ENCODE results near the gene TOGARAM2.

The TOGARAM2 gene

GRCh38 chr2:28981016-28981441 is at the start of gene TOGARAM2:
TSS of gene TOGARAM2 (plus strand) at chr2:28981298. CDS start at chr2:28994835, 13,537 bp downstream.
- no peak for DNase-seq (ENCODE audit: low read depth in 2 of 3, low spot score in 1 of 3)

- DNase-seq (ENCODE audit: low read depth in 2 of 3, low spot score in 1 of 3) = no peak
These were observed 46.3 kb upstream of the TOGARAM2 start for GRCh38 chr2:28934769-28935168.

- no peak for DNase-seq (ENCODE audit: low read depth in 2 of 3, low spot score in 1 of 3)
These were observed 40.1 kb upstream of the TOGARAM2 start for GRCh38 chr2:28941008-28941407.

DNA sequence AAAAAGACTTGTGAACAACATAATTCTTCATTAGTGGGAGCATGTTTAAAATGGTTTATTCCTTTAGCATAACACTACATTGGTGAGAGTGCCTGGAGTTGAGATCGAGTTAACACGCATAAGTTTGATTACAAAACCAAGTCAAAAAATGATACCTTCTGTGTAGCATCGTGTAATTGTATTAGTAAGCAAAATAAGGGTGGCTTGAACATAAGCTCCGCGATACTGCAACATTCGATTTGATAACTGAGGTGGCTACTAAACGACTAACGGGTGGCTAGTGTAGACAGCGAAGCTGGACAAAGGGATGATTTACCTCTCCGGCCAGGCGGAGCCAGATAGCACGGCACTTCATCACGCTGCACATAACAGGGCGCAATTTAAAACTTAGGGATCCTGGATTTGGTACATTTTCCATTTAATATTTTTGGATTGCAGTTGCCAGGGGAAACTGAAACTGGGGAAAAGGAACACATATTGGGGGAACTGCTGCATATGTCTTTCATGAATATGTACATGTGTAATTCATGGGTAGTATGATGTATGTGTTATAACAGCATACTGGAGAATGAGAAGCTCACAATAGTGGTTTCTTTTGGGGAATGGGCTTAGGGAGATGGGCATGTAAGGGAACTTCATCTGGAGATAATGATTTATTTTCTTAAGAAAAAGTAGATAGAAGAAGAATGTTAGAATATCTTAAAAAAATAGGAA is 36.4 kb upstream of the TOGARAM2 start:
- DNase-seq (ENCODE audit: low read depth in 2 of 3, low spot score in 1 of 3) = no peak

DNA sequence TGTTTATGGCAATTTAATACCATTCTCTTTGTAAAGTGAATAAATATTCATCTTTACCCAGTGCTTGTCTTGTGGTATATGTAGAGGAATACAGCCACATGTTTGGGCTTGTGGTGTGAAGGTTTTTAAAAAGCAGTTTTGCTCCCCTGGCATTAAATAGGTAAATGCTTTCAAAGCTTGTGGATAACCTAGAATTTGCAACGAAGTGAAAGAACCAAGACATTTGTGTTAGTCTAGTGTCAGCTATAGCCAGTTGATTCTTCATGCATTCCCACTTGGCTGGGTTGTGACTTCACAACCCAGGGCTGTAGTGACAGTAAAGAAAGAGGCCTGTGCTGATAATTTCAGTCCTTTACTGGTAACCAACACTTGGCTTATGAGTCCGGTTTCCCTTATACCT is 32.9 kb upstream of the TOGARAM2 start:
- no peak for DNase-seq (ENCODE audit: low read depth in 2 of 3, low spot score in 1 of 3)

GRCh38 chr2:28949190-28949589 is 31.9 kb upstream of the TOGARAM2 start:
- no peak for DNase-seq (ENCODE audit: low read depth in 2 of 3, low spot score in 1 of 3)

DNA sequence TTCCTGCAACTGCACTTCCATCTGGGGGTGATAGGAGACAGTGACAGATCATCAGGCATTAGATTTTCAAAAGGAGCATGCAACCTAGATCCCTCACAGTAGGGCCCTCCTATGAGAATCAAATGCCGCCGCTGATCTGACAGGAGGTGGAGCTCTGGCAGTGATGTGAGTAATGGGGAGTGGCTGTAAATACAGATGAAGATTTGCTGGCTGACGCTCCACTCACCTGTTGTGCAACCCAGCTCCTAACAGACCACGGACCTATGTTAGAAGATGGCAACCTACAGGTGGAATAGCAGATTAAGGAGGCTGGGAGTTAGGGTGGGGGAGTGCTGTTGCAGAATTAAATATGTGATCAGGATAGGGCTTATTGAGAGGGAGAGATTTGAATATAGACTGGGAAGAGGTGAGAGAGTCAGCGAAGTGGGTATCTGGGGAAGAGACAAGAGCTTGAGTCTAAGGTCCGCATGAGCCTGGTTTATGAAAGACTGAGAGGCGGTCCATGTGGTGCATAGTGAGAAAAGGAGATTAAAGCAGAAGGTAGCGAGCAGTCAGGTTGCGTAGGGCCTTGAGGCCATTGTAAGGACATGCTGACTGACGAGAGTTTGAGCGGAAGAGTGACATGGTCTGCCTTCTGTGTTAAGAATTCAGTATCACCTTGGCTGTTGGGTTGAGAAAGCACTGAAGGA is 31.3 kb upstream of the TOGARAM2 start:
- no peak for DNase-seq (ENCODE audit: low read depth in 2 of 3, low spot score in 1 of 3)

- no peak for DNase-seq (ENCODE audit: low read depth in 2 of 3, low spot score in 1 of 3)
These were observed 30.0 kb upstream of the TOGARAM2 start for GRCh38 chr2:28950941-28951630.

DNA sequence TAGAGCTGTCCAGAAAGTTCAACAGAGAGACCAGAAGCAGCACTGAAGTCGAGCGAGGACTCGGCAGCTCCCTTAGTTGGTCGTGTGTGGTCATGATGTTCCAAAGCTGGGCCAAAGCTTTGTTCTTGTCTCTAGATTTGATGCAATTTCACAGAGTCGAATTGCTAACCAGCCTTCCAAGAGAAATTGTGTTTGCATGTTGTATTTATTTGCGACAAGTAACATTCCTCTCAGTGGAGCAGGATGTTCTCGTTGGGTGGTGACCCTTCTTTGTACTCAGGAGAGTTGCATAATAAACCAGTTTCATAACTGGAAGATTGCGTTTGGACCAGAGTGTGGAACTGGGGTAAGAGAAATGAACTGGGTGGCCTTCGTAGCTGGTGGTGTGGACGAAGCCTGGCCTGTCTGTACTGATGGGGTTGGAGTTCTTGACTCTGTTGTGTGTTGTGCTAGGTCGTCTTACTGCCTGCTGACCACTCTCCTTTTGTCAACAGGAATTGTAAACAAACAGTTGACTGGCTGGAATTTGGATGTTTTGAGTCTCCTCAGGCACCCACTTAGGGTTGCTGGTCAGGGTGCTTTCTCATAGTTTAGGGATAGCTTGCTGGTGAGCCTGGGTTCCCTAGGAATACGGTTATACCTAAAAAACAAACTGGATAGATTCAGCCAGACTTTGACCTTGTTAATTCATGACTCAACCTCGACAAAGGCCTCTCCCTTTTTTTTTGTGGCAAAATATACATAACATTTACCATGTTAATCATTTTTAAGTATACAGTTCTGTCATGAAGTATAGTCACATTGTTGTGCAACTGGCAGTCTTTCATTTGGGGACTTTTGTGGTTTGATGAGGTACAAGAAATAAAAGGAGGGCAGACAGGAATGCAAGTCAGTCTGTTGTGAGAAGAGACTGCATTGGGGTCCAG is 28.9 kb upstream of the TOGARAM2 start:
- DNase-seq (ENCODE audit: low read depth in 2 of 3, low spot score in 1 of 3) = no peak

GRCh38 chr2:28952836-28953211 is 28.3 kb upstream of the TOGARAM2 start:
- no peak for DNase-seq (ENCODE audit: low read depth in 2 of 3, low spot score in 1 of 3)

GRCh38 chr2:28955467-28955866 is 25.6 kb upstream of the TOGARAM2 start:
- no peak for DNase-seq (ENCODE audit: low read depth in 2 of 3, low spot score in 1 of 3)

- DNase-seq (ENCODE audit: low read depth in 2 of 3, low spot score in 1 of 3) = peak in 2 of 3 donors; percentile 31 to 34
These were observed 24.7 kb upstream of the TOGARAM2 start for GRCh38 chr2:28956415-28956826.

GRCh38 chr2:28956890-28957289 is 24.2 kb upstream of the TOGARAM2 start:
- peak in 1 of 3 donors; percentile 12 for DNase-seq (ENCODE audit: low read depth in 2 of 3, low spot score in 1 of 3)

GRCh38 chr2:28958689-28959088 is 22.4 kb upstream of the TOGARAM2 start:
- DNase-seq (ENCODE audit: low read depth in 2 of 3, low spot score in 1 of 3) = peak in 2 of 3 donors; percentile 7 to 62

- DNase-seq (ENCODE audit: low read depth in 2 of 3, low spot score in 1 of 3) = no peak
These were observed 20.7 kb upstream of the TOGARAM2 start for GRCh38 chr2:28960401-28960800.

DNA sequence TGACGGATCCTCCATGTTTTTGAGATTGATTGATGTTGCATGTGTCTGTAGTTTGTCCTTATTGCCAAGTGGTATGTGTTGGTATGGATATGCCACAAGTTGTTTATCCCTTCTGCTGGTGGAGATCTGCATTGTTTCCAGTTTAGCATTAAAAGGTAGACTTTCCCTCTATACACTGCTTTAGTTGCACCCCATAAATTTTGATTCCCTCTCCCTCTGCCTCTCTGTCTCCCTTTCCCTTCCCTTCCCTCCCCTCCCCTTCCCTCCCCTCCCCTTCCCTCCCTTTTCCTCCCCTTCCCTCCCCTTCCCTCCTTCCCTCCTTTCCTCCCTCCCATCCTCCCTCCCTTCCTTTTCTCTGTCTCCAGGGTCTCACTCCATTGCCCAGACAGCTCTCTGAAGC is 18.6 kb upstream of the TOGARAM2 start:
- DNase-seq (ENCODE audit: low read depth in 2 of 3, low spot score in 1 of 3) = no peak

GRCh38 chr2:28970464-28971160 is 10.5 kb upstream of the TOGARAM2 start:
- DNase-seq (ENCODE audit: low read depth in 2 of 3, low spot score in 1 of 3) = no peak

GRCh38 chr2:28972778-28973335 is 8.2 kb upstream of the TOGARAM2 start:
- DNase-seq (ENCODE audit: low read depth in 2 of 3, low spot score in 1 of 3) = no peak

DNA sequence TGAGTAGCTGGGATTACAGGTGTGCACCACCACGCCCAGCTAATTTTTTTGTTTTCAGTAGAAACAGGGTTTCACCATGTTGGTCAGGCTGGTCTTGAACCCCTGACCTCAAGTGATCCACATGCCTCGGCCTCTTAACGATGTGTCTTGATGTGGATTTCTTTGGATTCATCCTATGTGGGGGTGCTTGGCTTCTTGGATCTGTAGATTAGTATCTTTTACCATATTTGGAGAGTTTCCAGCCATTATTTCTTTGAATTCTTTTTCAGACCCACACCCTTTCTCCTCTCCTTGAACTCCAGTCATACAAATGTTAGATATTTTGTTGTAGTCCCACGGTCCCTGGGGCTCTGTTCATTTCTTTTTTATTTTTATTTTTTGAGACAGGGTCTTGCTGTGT is 6.8 kb upstream of the TOGARAM2 start:
- DNase-seq (ENCODE audit: low read depth in 2 of 3, low spot score in 1 of 3) = no peak

DNA sequence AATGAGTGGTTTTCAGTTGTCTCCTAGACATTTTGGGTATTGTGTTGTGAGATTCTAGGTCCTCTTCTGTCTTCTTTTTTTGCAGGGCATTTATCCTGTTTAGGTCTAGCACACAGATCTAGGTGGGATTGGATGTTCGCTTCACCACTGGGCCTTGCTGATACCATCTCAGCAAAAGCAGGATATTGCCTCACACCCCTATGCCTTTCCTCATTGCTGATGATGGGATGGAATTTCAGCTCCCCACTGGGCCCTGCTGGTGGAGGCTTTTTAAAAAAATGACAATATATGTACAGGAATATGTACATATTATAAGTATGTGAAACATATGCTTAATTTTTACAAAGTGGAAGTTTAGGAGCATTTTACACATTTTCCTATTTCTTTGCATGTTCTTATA is 5.4 kb upstream of the TOGARAM2 start:
- DNase-seq (ENCODE audit: low read depth in 2 of 3, low spot score in 1 of 3) = no peak

Data from stimulated activated CD4-positive, alpha-beta T cell treated with anti-CD3 and anti-CD28 coated beads, Interleukin-12 subunit alpha, Interleukin-12 subunit beta, amount 100 ng/mL, for 48 hours (primary cell).